Heart left ventricle (tissue), 16 donors: ENCODE measurements around the gene TMSB4X. TPM values are rescaled to one million over a fixed set of nuclear protein-coding genes. Genes with fewer than 3 reads are reported as not detected.

Experiments used
- ATAC-seq, 4 donors: fragments of 200-7000 bp; cut with Tn5 transposase; one replicate each; pipeline ENCODE4 v1.9.1; 2020 to 2022; ENCODE audit warnings: moderate library complexity in 4 of 4, mild to moderate bottlenecking in 3 of 4, moderate number of reproducible peaks in 1 of 4
- DNase-seq, 5 donors: peaks; one replicate each; pipeline ENCODE4 v3.0.0-alpha.2; 2020
- H3K27ac ChIP-seq, 12 donors: fragments of 200-600 bp; sonication (generic) in 4 of 12; one replicate each; pipeline versions ENCODE4 v1.5.0 to v1.8.0; 2016 to 2022; ENCODE audit warnings: mild to moderate bottlenecking in 2 of 12
- H3K27me3 ChIP-seq, 9 donors: fragments of 200-600 bp; sonication (generic) in 2 of 9; one replicate each; pipeline versions ENCODE4 v1.5.1 to v1.8.0; 2016 to 2022; ENCODE audit warnings: mild to moderate bottlenecking in 3 of 9
- H3K36me3 ChIP-seq, 9 donors: fragments of 200-600 bp; sonication (generic) in 2 of 9; one replicate each; pipeline versions ENCODE4 v1.5.0 to v1.8.0; 2018 to 2022; ENCODE audit warnings: mild to moderate bottlenecking in 2 of 9
- H3K4me1 ChIP-seq, 12 donors: fragments of 200-600 bp; sonication (generic) in 4 of 12; one replicate each; pipeline versions ENCODE4 v1.5.0 to v1.8.0; 2016 to 2022; ENCODE audit warnings: mild to moderate bottlenecking in 3 of 12
- H3K4me3 ChIP-seq, 12 donors: fragments of 200-600 bp; sonication (generic) in 4 of 12; one replicate each; pipeline versions ENCODE4 v1.5.0 to v1.8.0; 2017 to 2022; ENCODE audit warnings: mild to moderate bottlenecking in 9 of 12, moderate library complexity in 4 of 12
- H3K9me3 ChIP-seq, 12 donors: fragments of 200-600 bp; sonication (generic) in 4 of 12; one replicate each; pipeline versions ENCODE4 v1.5.0 to v1.8.0; 2016 to 2022; ENCODE audit warnings: mild to moderate bottlenecking in 1 of 12
- POLR2A ChIP-seq, 2 donors: fragments of 450-650 bp; IDR thresholded peaks; one replicate each; pipeline ENCODE4 v1.6.1; 2017; ENCODE audit warnings: antibody characterized with exemption in 2 of 2, mild to moderate bottlenecking in 2 of 2, moderate library complexity in 2 of 2
- WGBS, 4 donors: extraction: QIAGEN DNeasy Blood & Tissue Kit in 2 of 4; methylation state at CpG; one replicate each; pipeline versions ENCODE4 v1.1.5 to v1.1.7; 2013 to 2018; 5-methylcytosine and 5-hydroxymethylcytosine counted together
- intact Hi-C, 10 donors: fragments of 100-400 bp; cut with DNase I; formaldehyde crosslinking; loops; one replicate each; pipeline versions ENCODE4 v1.11.1 to v1.14.2; 2022
- polyA plus RNA-seq, 2 donors: library from polyadenylated mRNA; stranded (reverse); fragments of 200-250 nt; gene quantifications; one replicate each; pipeline ENCODE4 v1.2.3, GENCODE V29; 2013
- total RNA-seq, 9 donors: library from RNA; depleted of rRNA in 2 of 9; stranded (reverse); fragments of >200 nt in 2 of 9; fragmentation: NEBNext Ultra II Directional in 3 of 9; extraction: Animal tissue kit (Norgen Biotek cat#: 25700) in 3 of 9; gene quantifications; one replicate each; pipeline versions ENCODE4 v1.1.0 to v1.2.4, GENCODE V29; 2016 to 2023
- TF ChIP-seq, protein P1 (sequence below), 12 donors: fragments of 200-600 bp; sonication (generic) in 4 of 12; IDR thresholded peaks; one replicate each; pipeline versions ENCODE4 v1.5.0 to v1.8.0; 2018 to 2022; ENCODE audit warnings: antibody characterized with exemption in 12 of 12, mild to moderate bottlenecking in 5 of 12
- donor health status: ischemic (EF 13 %, LVEDD 7.1; RV severe dilation, severe dysfunction).
- donor health status: healthy with polysubstance abuse.
- donor health status: DM: no; HTN: yes; CAD: no.
- donor health status: DM: no; HTN: no; CAD: no.
- donor health status: ischemic (EF 25% LVEDD 6.9; RV normal size, moderate dysfunction).
- donor health status: ischemic (EF 25% LVEDD 5.7; RV mildly dilated, moderate dysfunction).
- donor health status: healthy.
- donor health status: DM: yes; HTN: yes; CAD: no.
- donor health status: ischemic (EF 35%, LVEDD 5.7; RV mildly dilated, moderate dysfunction).
- donor health status: nonischemic (EF 11% LVEDD 7.7; RV severe dilation, severe dysfunction).
- donor health status: DM: yes; HTN: yes; CAD: no.
- donor health status: PGD.
- donor health status: ischemic (EF 29% LVEDD 5.4; RV normal size, mild dysfunction).
- donor health status: nonischemic (EF 23%, LVEDD 6.1; RV moderate dilation, normal function).

TMSB4X gene
- total and polyA plus RNA-seq, 11 donors, result 689 to 3,543 (median 1,264) TPM

DNA sequence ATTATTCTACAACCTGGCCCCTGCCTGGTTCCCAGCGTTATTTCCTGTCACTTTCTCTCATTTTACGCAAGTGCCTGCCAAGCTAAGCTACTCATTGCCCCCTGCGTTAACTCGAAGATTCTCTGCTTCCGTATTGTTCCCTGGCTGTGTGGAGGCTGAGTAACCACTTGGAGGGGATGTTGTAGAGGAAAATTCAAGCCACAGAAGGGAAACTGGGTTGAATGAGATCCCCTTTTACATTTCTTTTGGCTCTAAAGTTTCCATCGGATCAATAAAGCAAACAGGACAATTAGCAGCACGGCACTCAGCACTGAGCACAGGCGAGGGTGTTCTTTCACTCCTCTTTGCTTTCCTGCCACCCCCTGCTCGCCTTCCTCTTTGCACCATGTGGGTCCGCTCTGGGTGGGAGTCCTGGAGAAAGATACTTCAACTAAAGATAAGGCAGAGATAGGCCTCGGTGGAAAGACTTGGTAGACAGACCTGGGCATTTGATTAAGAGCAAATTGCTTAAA, 4.2 kb upstream of the TMSB4X start:
- Histone ChIP-seq H3K27ac (peak overlapping the region; percentile 64 to 99 (median 94)), H3K9me3 (peaks cover 0 to 4% (median 0%) of the 10 kb centered on the region in 12 donors), H3K27me3 (peaks cover 0 to 16% (median 0%) of the 10 kb centered on the region in 9 donors), H3K36me3 (peaks cover 0 to 5% (median 0%) of the 10 kb centered on the region in 9 donors), H3K4me1 (peaks cover 0 to 58% (median 7%) of the 10 kb centered on the region in 12 donors), H3K4me3 (peak overlapping the region in 7 of 12 donors; percentile 14 to 38 (median 25))
- ATAC-seq, result peak; percentile 19 to 59 (median 42)
- intact Hi-C loops, result loop anchor here in 9 of 10 donors (1.0 to 10.0 kb wide), 16 partner anchors 64 to 518 kb away; no protein-coding TSS in a partner anchor
- 18 to 36% (median 30%) methylated on average over 11 of the region's 11 CpGs for WGBS, 4 donors
- TF ChIP-seq POLR2A (IDR thresholded peaks at IDR 0.05), result no peak
- TF ChIP-seq, protein P1, sequence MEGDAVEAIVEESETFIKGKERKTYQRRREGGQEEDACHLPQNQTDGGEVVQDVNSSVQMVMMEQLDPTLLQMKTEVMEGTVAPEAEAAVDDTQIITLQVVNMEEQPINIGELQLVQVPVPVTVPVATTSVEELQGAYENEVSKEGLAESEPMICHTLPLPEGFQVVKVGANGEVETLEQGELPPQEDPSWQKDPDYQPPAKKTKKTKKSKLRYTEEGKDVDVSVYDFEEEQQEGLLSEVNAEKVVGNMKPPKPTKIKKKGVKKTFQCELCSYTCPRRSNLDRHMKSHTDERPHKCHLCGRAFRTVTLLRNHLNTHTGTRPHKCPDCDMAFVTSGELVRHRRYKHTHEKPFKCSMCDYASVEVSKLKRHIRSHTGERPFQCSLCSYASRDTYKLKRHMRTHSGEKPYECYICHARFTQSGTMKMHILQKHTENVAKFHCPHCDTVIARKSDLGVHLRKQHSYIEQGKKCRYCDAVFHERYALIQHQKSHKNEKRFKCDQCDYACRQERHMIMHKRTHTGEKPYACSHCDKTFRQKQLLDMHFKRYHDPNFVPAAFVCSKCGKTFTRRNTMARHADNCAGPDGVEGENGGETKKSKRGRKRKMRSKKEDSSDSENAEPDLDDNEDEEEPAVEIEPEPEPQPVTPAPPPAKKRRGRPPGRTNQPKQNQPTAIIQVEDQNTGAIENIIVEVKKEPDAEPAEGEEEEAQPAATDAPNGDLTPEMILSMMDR (IDR thresholded peaks at IDR 0.05), result peak; percentile 18 to 70 (median 52)
- no peak for DNase-seq

DNA sequence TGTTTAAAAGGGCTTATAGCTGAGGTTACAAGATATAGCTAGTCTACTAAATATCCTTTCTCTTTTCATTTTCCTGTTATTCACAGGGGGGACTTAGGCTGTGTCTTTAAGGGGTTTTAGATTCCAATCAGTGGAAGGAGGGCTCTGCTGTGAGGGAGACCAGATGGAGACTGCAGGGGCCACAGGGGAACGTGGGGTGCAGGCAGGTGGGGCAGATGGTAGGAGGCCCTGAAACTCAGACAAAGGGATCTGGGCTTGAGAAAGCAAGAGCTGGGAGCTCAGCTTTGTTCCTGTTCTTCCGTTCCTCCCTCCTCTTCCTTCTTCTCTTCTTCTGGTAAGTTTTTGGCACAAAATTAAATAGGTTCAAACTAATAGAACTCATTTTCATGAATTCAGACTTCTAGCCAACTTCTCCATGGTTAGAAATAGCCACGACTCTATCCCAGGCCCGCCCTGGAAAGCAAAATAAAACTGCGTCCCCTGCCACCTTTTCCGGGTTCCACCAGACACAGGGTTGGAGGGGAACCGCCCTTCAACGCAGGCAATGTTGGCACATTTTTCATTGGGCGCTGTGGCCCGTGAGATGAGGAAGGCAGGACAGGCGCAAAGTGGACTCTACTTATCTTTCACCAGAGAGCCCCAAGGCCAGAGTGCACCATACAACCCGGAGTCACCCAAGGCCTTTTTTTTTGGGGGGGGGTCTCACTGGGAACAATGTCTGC, 3.5 kb upstream of the TMSB4X start:
- WGBS, 4 donors, result 45 to 71% (median 63%) methylated on average over 12 of the region's 12 CpGs
- H3K36me3 ChIP-seq, result peaks cover 0 to 7% (median 0%) of the 10 kb centered on the region in 9 donors
- intact Hi-C loops, result loop anchor here in 9 of 10 donors (2.0 to 10.0 kb wide), 15 partner anchors 63 to 517 kb away; no protein-coding TSS in a partner anchor
- peaks cover 0 to 5% (median 0%) of the 10 kb centered on the region in 12 donors for H3K9me3 ChIP-seq
- TF ChIP-seq, protein P1 (IDR thresholded peaks at IDR 0.05), result no peak
- peak in 1 of 2 donors; percentile 25 for TF ChIP-seq POLR2A (IDR thresholded peaks at IDR 0.05)
- H3K27ac ChIP-seq, result peak overlapping the region; percentile 64 to 99 (median 94)
- peak in 3 of 4 donors; percentile 5 to 27 (median 20) for ATAC-seq
- DNase-seq, result peak; percentile 52 to 70 (median 56)
- peaks cover 0 to 58% (median 7%) of the 10 kb centered on the region in 12 donors for H3K4me1 ChIP-seq
- H3K27me3 ChIP-seq, result peaks cover 0 to 19% (median 0%) of the 10 kb centered on the region in 9 donors
- H3K4me3 ChIP-seq, result peak overlapping the region in 6 of 12 donors; percentile 21 to 90 (median 36)

DNA sequence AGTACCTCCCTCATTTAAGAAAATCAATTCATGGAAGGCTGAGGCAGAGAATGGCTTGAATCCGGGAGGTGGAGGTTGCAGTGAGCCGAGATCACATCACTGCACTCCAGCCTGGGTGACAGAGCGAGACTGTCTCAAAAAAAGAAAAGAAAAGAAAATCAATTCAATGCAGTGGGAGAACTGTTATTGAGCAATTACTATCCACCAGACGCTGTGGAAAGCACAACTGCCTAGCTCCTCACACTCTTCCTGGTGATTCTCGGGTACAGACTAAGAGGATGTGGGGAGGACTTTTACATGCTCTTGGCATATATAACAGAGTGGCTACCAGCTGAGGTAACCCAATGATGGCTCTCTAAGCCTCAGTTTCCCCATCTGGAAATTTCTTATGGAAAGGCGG, 2.7 kb upstream of the TMSB4X start:
- no peak for TF ChIP-seq POLR2A (IDR thresholded peaks at IDR 0.05)
- intact Hi-C loops, result loop anchor here in 8 of 10 donors (2.0 to 10.0 kb wide), 14 partner anchors 63 to 517 kb away; no protein-coding TSS in a partner anchor
- Histone ChIP-seq H3K4me1 (peaks cover 0 to 60% (median 7%) of the 10 kb centered on the region in 12 donors), H3K27ac (peak overlapping the region; percentile 64 to 99 (median 94)), H3K9me3 (peaks cover 0 to 5% (median 0%) of the 10 kb centered on the region in 12 donors), H3K36me3 (peaks cover 0 to 15% (median 2%) of the 10 kb centered on the region in 9 donors), H3K27me3 (peaks cover 0 to 19% (median 0%) of the 10 kb centered on the region in 9 donors), H3K4me3 (peak overlapping the region in 8 of 12 donors; percentile 5 to 90 (median 30))
- 59 to 80% (median 72%) methylated on average over 6 of the region's 6 CpGs for WGBS, 4 donors
- no peak for DNase-seq
- no peak for ATAC-seq

DNA sequence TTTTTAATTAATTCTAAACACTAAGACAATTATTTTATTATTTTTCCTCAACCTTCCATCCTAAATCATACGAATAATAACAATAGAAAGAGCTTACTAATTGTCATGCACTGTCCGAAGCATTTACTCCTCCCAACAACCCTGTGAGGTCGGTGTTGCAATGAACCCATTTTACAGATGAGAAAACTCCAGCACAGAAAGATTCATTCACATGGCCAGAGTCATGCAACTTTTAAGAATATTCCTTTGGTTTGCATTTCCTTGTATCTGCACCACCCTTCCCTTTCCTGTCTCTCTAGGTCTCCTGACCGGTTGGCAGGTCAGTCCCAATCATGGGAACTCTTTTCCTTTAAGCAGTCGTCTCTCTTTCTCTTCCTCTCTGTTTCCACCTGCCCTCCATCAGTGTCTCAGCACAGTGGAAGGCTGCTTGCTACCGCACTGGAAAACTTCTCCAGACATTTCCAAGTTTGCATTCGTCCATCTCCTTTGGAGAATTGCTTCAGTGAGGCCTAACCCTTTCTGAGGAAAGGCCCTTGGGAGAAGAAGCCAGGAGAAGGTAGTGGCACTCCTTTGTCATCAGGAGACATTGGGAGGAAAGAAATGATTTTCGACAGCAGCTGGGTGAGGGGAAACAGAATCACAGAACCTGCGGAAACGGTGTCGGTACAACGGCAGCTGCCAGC, 1.9 kb upstream of the TMSB4X start:
- ATAC-seq, result no peak
- H3K9me3 ChIP-seq, result peaks cover 0 to 5% (median 0%) of the 10 kb centered on the region in 12 donors
- H3K27ac ChIP-seq, result peak overlapping the region; percentile 90 to 99 (median 95)
- 53 to 65% (median 57%) methylated on average over 12 of the region's 12 CpGs for whole genome bisulfite sequencing, 4 donors
- peaks cover 0 to 59% (median 7%) of the 10 kb centered on the region in 12 donors for H3K4me1 ChIP-seq
- H3K27me3 ChIP-seq, result peaks cover 0 to 19% (median 0%) of the 10 kb centered on the region in 9 donors
- H3K36me3 ChIP-seq, result peaks cover 0 to 18% (median 7%) of the 10 kb centered on the region in 9 donors
- TF ChIP-seq, protein P1 (IDR thresholded peaks at IDR 0.05), result no peak
- TF ChIP-seq POLR2A (IDR thresholded peaks at IDR 0.05), result no peak
- DNase-seq, result no peak
- intact Hi-C loops, result loop anchor here in 8 of 10 donors (2.0 to 10.0 kb wide), 14 partner anchors 62 to 516 kb away; no protein-coding TSS in a partner anchor
- peak overlapping the region in 10 of 12 donors; percentile 64 to 99 (median 86) for H3K4me3 ChIP-seq
